H1 (cell line): ENCODE results near the gene CAMK1. TPM values are rescaled to one million over a fixed set of nuclear protein-coding genes. Genes with fewer than 3 reads are reported as not detected.

Experiments used
- CTCF ChIA-PET: fragments of 300-600 bp; sonication (Branson Sonifier 250); formaldehyde crosslinking; loops from one replicate; lab custom pipeline; 2021; ENCODE audit not compliant: partially characterized antibody; lab: Charles Lee
- POLR2A ChIA-PET: fragments of 300-600 bp; sonication (Branson Sonifier 250); formaldehyde crosslinking; loops from one replicate; lab custom pipeline; 2021; ENCODE audit warnings: inconsistent platforms; ENCODE audit not compliant: partially characterized antibody; lab: Charles Lee
- DNase-seq, 2 experiments: peaks; one replicate each; pipeline versions ENCODE4 v3.0.0 to v3.0.0-alpha.2; 2010 to 2022; ENCODE audit warnings: low spot score in 2 of 2, low read depth in 1 of 2, mixed read lengths in 1 of 2
- FAIRE-seq: peaks from 2 replicates; lab custom pipeline; 2011; peaks lifted over from hg19 to GRCh38; lab: Jason Lieb, UNC
- H2AFZ ChIP-seq: 2 replicates; pipeline ENCODE4 v1.8.1; 2012; ENCODE audit warnings: low read length, inconsistent platforms
- H2AK5ac ChIP-seq: 2 replicates; pipeline ENCODE4 v1.6.1; 2013; ENCODE audit warnings: low read depth, low read length
- H2BK120ac ChIP-seq: replicated peaks from 2 replicates; pipeline ENCODE3; 2013; ENCODE audit warnings: low read depth, low read length, inconsistent platforms
- H2BK12ac ChIP-seq: 2 replicates; pipeline ENCODE4 v1.6.1; 2013; ENCODE audit warnings: low read depth, low read length
- H2BK15ac ChIP-seq: 2 replicates; pipeline ENCODE4 v1.6.1; 2013; ENCODE audit warnings: low read length
- H2BK20ac ChIP-seq: 2 replicates; pipeline ENCODE4 v1.6.1; 2013; ENCODE audit warnings: low read length
- H2BK5ac ChIP-seq: 2 replicates; pipeline ENCODE4 v1.6.1; 2013; ENCODE audit warnings: low read depth, low read length
- H3K14ac ChIP-seq: 2 replicates; pipeline ENCODE4 v1.6.1; 2013; ENCODE audit warnings: inconsistent platforms; ENCODE audit not compliant: insufficient read length
- H3K18ac ChIP-seq: 2 replicates; pipeline ENCODE4 v1.6.1; 2013; ENCODE audit warnings: low read length; ENCODE audit errors: extremely low read depth
- H3K23ac ChIP-seq: 2 replicates; pipeline ENCODE4 v1.6.1; 2013; ENCODE audit warnings: inconsistent platforms; ENCODE audit not compliant: insufficient read length
- H3K23me2 ChIP-seq: 2 replicates; pipeline ENCODE4 v1.6.1; 2013; ENCODE audit warnings: low read depth, low read length
- H3K27ac ChIP-seq: 2 replicates; pipeline ENCODE4 v1.6.1; 2011; ENCODE audit warnings: low read depth, low read length, inconsistent platforms
- H3K27me3 ChIP-seq, 4 experiments: replicated peaks in 1 of 4; 1 replicate in 1 of 4; 2 replicates in 3 of 4; pipeline versions ENCODE4 v1.6.1 to v1.8.1; 2011 to 2013; ENCODE audit warnings: low read length in 3 of 4, mild to moderate bottlenecking in 3 of 4, inconsistent platforms in 2 of 4, mixed read lengths in 2 of 4, moderate library complexity in 1 of 4; ENCODE audit not compliant: control insufficient read depth in 3 of 4, insufficient read depth in 3 of 4; ENCODE audit errors: extremely low read depth in 1 of 4
- H3K36me3 ChIP-seq, 4 experiments: 2 replicates each; pipeline versions ENCODE4 v1.6.1 to v1.8.1; 2011 to 2013; ENCODE audit warnings: mild to moderate bottlenecking in 4 of 4, low read length in 3 of 4, moderate library complexity in 2 of 4, control low read depth in 1 of 4, inconsistent platforms in 1 of 4; ENCODE audit not compliant: insufficient read depth in 4 of 4, control insufficient read depth in 2 of 4
- H3K4ac ChIP-seq: replicated peaks from 2 replicates; pipeline ENCODE3; 2013; ENCODE audit warnings: low read length, low read depth, mixed read lengths, inconsistent platforms; ENCODE audit not compliant: insufficient read length
- H3K4me1 ChIP-seq, 4 experiments: replicated peaks in 1 of 4; 1 replicate in 1 of 4; 2 replicates in 3 of 4; pipeline versions ENCODE4 v1.6.1 to v1.8.1; 2011 to 2013; ENCODE audit warnings: low read length in 3 of 4, inconsistent platforms in 2 of 4, mixed read lengths in 1 of 4; ENCODE audit not compliant: insufficient read depth in 4 of 4, control insufficient read depth in 3 of 4
- H3K4me2 ChIP-seq, 2 experiments: 2 replicates each; pipeline versions ENCODE4 v1.6.1 to v1.8.1; 2011 to 2013; ENCODE audit warnings: low read depth in 2 of 2, low read length in 2 of 2, control low read depth in 1 of 2, inconsistent platforms in 1 of 2, mild to moderate bottlenecking in 1 of 2; ENCODE audit not compliant: insufficient read depth in 1 of 2
- H3K4me3 ChIP-seq, 4 experiments: fragments of 200-600, 300-600 bp in 1 of 4; sonication (generic), shearing (Covaris generic), sonication (Bioruptor Twin) in 1 of 4; 2 replicates each; pipeline versions ENCODE4 v1.5.1 to v1.8.1; 2011 to 2016; ENCODE audit warnings: low read length in 4 of 4, low read depth in 3 of 4, control low read depth in 2 of 4, inconsistent platforms in 2 of 4, mild to moderate bottlenecking in 2 of 4, mixed read lengths in 1 of 4, moderate library complexity in 1 of 4; ENCODE audit not compliant: insufficient read depth in 2 of 4; ENCODE audit errors: extremely low read depth in 1 of 4
- H3K56ac ChIP-seq: replicated peaks from 2 replicates; pipeline ENCODE3; 2013; ENCODE audit warnings: low read depth, mild to moderate bottlenecking, mixed read lengths, low read length, inconsistent platforms; ENCODE audit not compliant: insufficient read length
- H3K79me1 ChIP-seq: 2 replicates; pipeline ENCODE4 v1.6.1; 2013; ENCODE audit warnings: low read depth, low read length, control low read depth
- H3K79me2 ChIP-seq, 2 experiments: 2 replicates each; pipeline versions ENCODE4 v1.6.1 to v1.8.1; 2012 to 2013; ENCODE audit warnings: low read length in 2 of 2, mild to moderate bottlenecking in 2 of 2, inconsistent platforms in 1 of 2; ENCODE audit not compliant: insufficient read depth in 2 of 2, control insufficient read depth in 1 of 2
- H3K9ac ChIP-seq, 4 experiments: replicated peaks in 1 of 4; 1 replicate in 1 of 4; 2 replicates in 3 of 4; pipeline versions ENCODE4 v1.6.1 to v1.8.1; 2011 to 2013; ENCODE audit warnings: low read depth in 3 of 4, low read length in 3 of 4, control low read depth in 2 of 4, mild to moderate bottlenecking in 2 of 4, moderate library complexity in 2 of 4, inconsistent platforms in 1 of 4; ENCODE audit errors: extremely low read depth in 1 of 4
- H3K9me3 ChIP-seq, 2 experiments: 2 replicates each; pipeline versions ENCODE4 v1.6.1 to v1.8.1; 2012 to 2013; ENCODE audit warnings: mild to moderate bottlenecking in 2 of 2, moderate library complexity in 2 of 2, control low read depth in 1 of 2, inconsistent platforms in 1 of 2, low read depth in 1 of 2, low read length in 1 of 2, mixed read lengths in 1 of 2; ENCODE audit not compliant: insufficient read depth in 2 of 2
- H4K20me1 ChIP-seq, 2 experiments: replicated peaks in 1 of 2; 2 replicates each; pipeline versions ENCODE3 to v1.8.1; 2011 to 2013; ENCODE audit warnings: inconsistent platforms in 2 of 2, low read length in 2 of 2, mild to moderate bottlenecking in 1 of 2; ENCODE audit not compliant: insufficient read depth in 2 of 2, control insufficient read depth in 1 of 2
- H4K5ac ChIP-seq: 2 replicates; pipeline ENCODE4 v1.6.1; 2013; ENCODE audit warnings: low read length, low read depth, mixed read lengths, inconsistent platforms; ENCODE audit not compliant: insufficient read length
- H4K8ac ChIP-seq: 2 replicates; pipeline ENCODE4 v1.8.0; 2013; ENCODE audit warnings: mild to moderate bottlenecking, moderate library complexity, low read length, inconsistent platforms; ENCODE audit not compliant: insufficient read depth; ENCODE audit errors: extremely low read depth
- H4K91ac ChIP-seq: replicated peaks from 2 replicates; pipeline ENCODE3; 2013; ENCODE audit warnings: low read length, mixed read lengths, inconsistent platforms; ENCODE audit not compliant: insufficient read length
- ATF2 ChIP-seq: IDR thresholded peaks from 2 replicates; pipeline ENCODE4 v1.6.1; 2012; ENCODE audit warnings: low read length, inconsistent platforms
- CTBP2 ChIP-seq: IDR thresholded peaks from 2 replicates; pipeline ENCODE4 v1.7.0; 2011; ENCODE audit warnings: borderline replicate concordance, mild to moderate bottlenecking, moderate library complexity, mixed read lengths, low read length; ENCODE audit not compliant: insufficient read depth, insufficient read length
- GTF2F1 ChIP-seq: IDR thresholded peaks from 2 replicates; pipeline ENCODE4 v1.6.1; 2012; ENCODE audit warnings: low read depth, low read length, improper control_type of control experiment, borderline replicate concordance
- JUND ChIP-seq: IDR thresholded peaks from 2 replicates; pipeline ENCODE4 v1.6.1; 2011; ENCODE audit warnings: mild to moderate bottlenecking, improper control_type of control experiment, low read length
- KDM4A ChIP-seq: IDR thresholded peaks from one replicate; pipeline ENCODE4 v1.7.1; 2012; ENCODE audit warnings: low read depth, mild to moderate bottlenecking, moderate library complexity, low read length, inconsistent platforms; ENCODE audit not compliant: severe bottlenecking
- RNF2 ChIP-seq: fragments of 200-900, 300-1000 bp; sonication (generic); IDR thresholded peaks from 2 replicates; pipeline ENCODE4 v1.7.1; 2016; ENCODE audit warnings: borderline replicate concordance, low read depth, mild to moderate bottlenecking, antibody characterized with exemption, low read length; ENCODE audit not compliant: poor library complexity, severe bottlenecking; ENCODE audit errors: missing control alignments
- TEAD4 ChIP-seq: IDR thresholded peaks from 2 replicates; pipeline ENCODE4 v1.6.1; 2012; ENCODE audit warnings: low read depth, low read length, inconsistent platforms, mixed read lengths
- WGBS, 2 experiments: shearing (Covaris generic) in 1 of 2; methylation state at CpG; one replicate each; pipeline versions ENCODE4 v1.1.6 to v1.1.7; 2013 to 2015; ENCODE audit warnings: low lambda C conversion rate in 2 of 2, mixed read lengths in 2 of 2, inconsistent platforms in 1 of 2, low coverage in 1 of 2, missing lambda C conversion rate in 1 of 2; ENCODE audit not compliant: insufficient replicate concordance in 2 of 2, insufficient coverage in 1 of 2, insufficient read length in 1 of 2; ENCODE audit errors: extremely low coverage in 1 of 2, missing lambda C conversion rate in 1 of 2; 5-methylcytosine and 5-hydroxymethylcytosine counted together
- polyA plus RNA-seq, 7 experiments: library from polyadenylated mRNA; depleted of rRNA in 3 of 7; stranded (reverse) in 5 of 7; unstranded in 2 of 7; fragments of >200 nt in 5 of 7; fragments of 200-250 nt in 2 of 7; gene quantifications; 1 replicate in 5 of 7; 2 replicates in 1 of 7; 4 replicates in 1 of 7; pipeline versions ENCODE4 v1.2.1 to v1.2.3, GENCODE V29; 2011 to 2013; ENCODE audit warnings: missing spikeins in 2 of 7, mixed read lengths in 2 of 7
- total RNA-seq: library from RNA; stranded (reverse); fragmentation: NEBNext Ultra II Directional; extraction: Animal tissue kit (Norgen Biotek cat#: 25700); gene quantifications from 2 replicates; pipeline ENCODE4 v1.2.1, GENCODE V29; 2021

CAMK1 gene
- total and polyA plus RNA-seq, 2 of the 8 experiments (the other 6 are each of a cell fraction or from before 2014, with no cell fraction given): 4.9 to 5.1 TPM

GRCh38 chr3:9749645-9750555 is 19.8 kb downstream of the CAMK1 start, which contains the start of gene OGG1:
Gene OGG1, plus strand, starts transcription at chr3:9749952. Its CDS starts 335 bp downstream, at chr3:9750287.
- no peak within 1 kb of the TSS for H2BK15ac ChIP-seq
- DNase-seq (peak; percentile 91 to 93), FAIRE-seq (no peak)
- H3K9me3 ChIP-seq: no peaks in the 10 kb centered on the region
- H2BK120ac ChIP-seq: no peak within 1 kb of the TSS
- H4K91ac ChIP-seq: no peak within 1 kb of the TSS
- peaks cover 14 to 61% (median 49%) of the 10 kb centered on the region in 4 experiments; a peak in 7 of 8 replicates for H3K36me3 ChIP-seq
- H3K56ac ChIP-seq: peak within 1 kb of the TSS; percentile 91
- peak within 1 kb of the TSS; percentile 93 for H3K18ac ChIP-seq
- H3K4me3 ChIP-seq: peak within 1 kb of the TSS; percentile 73 to 92 (median 88)
- H3K4me2 ChIP-seq: peak within 1 kb of the TSS; percentile 71 to 93
- H2BK5ac ChIP-seq: peak within 1 kb of the TSS; percentile 74; the same call in 1 of the 2 replicates
- peaks cover 0 to 11% of the 10 kb centered on the region in 2 experiments; a peak in 2 of 4 replicates for H3K79me2 ChIP-seq
- peaks cover 7% of the 10 kb centered on the region for H3K79me1 ChIP-seq
- peaks cover 6% of the 10 kb centered on the region for H3K23me2 ChIP-seq
- WGBS, 2 experiments: 2% methylated on average over 46 of the region's 60 CpGs; no CpG with 5 or more reads in 1 of the 2 experiments
- H3K14ac ChIP-seq: no peak within 1 kb of the TSS
- peak within 1 kb of the TSS; percentile 91; the same call in 1 of the 2 replicates for H4K8ac ChIP-seq
- H2BK12ac ChIP-seq: no peak within 1 kb of the TSS
- H4K20me1 ChIP-seq: peaks cover 0 to 2% of the 10 kb centered on the region in 2 experiments
- no peaks in the 10 kb centered on the region for H3K27me3 ChIP-seq
- peaks cover 0 to 9% (median 6%) of the 10 kb centered on the region in 4 experiments; a peak in 4 of 7 replicates for H3K4me1 ChIP-seq
- H3K4ac ChIP-seq: peak within 1 kb of the TSS; percentile 73
- ChIA-PET POLR2A (interaction anchor here (0.5 to 6.8 kb wide), 20 partner anchors 8 to 242 kb away, joined by 3 to 60 read pairs (median 9); partner anchors contain the start of genes ARPC4, BRPF1, CAMK1 and TADA3), CTCF (interaction anchor here (0.6 to 1.5 kb wide), 10 partner anchors 11 to 246 kb away, joined by 3 to 6 read pairs (median 3); partner anchors contain the start of genes ARPC4 and TADA3)
- H3K9ac ChIP-seq: peak within 1 kb of the TSS; percentile 53 to 82 (median 76)
- no peak within 1 kb of the TSS for H3K23ac ChIP-seq
- H2BK20ac ChIP-seq: no peak within 1 kb of the TSS
- peak within 1 kb of the TSS; percentile 86 for H4K5ac ChIP-seq
- H2AK5ac ChIP-seq: no peak within 1 kb of the TSS
- peak within 1 kb of the TSS; percentile 88 for H3K27ac ChIP-seq
- H2AFZ ChIP-seq: peak within 1 kb of the TSS; percentile 96
- TF ChIP-seq RNF2 (no peak), ATF2 (no peak), GTF2F1 (no peak), TEAD4 (no peak), JUND (no peak), CTBP2 (no peak), KDM4A (peak; percentile 59)
